GM19324 (cell line): ENCODE results near the gene GRIN3A.
A peak's percentile ranks its signal among the peaks of the same experiment; 100 is the strongest.

Experiments used
- ATAC-seq: cut with Tn5 transposase; IDR thresholded peaks from one replicate; pipeline ENCODE4 v1.9.1; 2021; ENCODE audit warnings: mild to moderate bottlenecking, moderate library complexity; ENCODE audit not compliant: unreplicated experiment, low FRiP score

GRIN3A gene

GRCh38 chr9:101706261-101706798, 32.1 kb downstream of the GRIN3A start:
- no peak for ATAC-seq

DNA sequence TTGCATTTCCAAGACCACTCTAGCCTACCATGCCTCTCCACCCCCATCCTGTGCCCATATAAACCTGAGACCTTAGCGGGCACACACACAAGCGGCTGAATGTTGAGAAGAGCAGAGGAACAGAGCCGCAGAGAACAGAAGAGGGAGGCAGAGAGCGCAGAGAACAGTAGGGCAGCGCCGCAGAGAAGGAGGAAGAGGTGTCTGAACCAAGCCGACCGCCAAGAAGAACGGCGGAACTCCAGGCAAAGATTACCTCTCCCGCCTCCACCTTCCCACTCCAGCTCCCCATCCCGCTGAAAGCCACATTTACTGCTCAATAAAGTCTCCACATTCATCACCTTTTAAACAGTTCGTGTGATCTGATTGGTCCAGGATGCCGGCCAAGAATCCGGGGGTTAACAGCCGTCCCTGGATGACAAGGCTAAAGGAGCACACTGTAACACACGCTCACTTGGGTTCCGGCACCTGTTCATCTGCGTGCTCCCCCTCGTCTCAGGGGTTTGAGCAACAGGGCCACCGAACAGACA, 33.2 kb downstream of the GRIN3A start:
- ATAC-seq = peak; percentile 64

DNA sequence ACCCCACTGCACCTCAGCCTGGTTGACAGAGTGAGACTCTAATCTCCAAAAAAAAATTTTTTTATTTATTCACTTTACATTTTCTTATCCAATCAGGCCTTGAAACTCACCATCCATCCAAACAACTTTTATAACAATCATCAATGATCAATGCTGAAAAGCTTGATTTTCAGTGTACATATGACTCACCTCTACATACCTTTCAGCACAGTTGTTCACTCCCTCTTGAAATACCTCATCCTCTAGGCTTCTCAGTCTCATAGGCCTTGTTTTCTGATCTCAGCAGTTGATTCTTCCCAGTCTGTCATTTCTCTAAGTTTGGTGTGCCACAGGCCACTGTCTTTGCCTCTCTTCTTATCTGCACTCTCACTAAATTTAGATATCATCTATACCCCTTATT, 36.2 kb downstream of the GRIN3A start:
- ATAC-seq = no peak

GRCh38 chr9:101693546-101694336, 44.7 kb downstream of the GRIN3A start:
- ATAC-seq = no peak

GRCh38 chr9:101691657-101692056, 46.8 kb downstream of the GRIN3A start:
- no peak for ATAC-seq

DNA sequence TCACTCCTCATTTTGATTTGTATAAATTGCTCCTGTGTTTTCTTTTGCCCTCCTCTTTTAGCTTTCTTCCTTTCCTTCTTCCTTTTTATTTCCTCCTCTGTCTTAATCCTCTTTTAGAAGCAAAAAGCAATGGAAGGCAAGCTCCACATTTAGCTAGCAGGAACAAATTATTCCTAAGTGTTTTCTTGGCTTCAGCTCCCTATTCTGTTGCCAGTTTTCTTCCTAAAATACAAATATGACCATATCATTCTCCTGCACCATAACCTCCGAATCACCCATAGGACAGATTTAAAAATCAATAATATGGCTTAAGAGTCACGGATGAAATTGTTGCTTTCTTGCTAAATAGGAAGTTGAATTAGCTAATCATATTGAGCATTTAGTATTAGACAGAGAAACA, 49.4 kb downstream of the GRIN3A start:
- ATAC-seq = no peak

GRCh38 chr9:101684665-101685064, 53.8 kb downstream of the GRIN3A start:
- ATAC-seq = no peak

GRCh38 chr9:101683236-101683635, 55.2 kb downstream of the GRIN3A start:
- no peak for ATAC-seq

DNA sequence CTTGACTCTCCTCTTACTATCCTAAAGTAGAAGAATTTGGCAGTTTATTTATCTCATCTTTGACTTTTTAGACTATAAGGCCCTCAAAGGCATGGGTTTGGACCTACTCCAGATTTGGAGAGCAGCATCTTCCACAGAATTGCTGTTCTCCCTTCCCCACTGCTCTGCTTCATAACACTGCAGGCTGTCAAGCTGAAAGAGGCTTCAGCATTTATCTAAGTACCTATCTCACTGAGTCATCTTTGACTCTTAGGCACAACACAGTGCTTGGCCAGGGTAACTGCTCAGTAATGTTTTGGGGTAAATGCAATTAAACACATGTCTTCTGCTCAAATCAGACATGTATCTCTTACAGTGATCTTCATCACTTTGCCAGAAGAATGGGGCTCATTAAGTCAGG, 60.6 kb downstream of the GRIN3A start:
- ATAC-seq = no peak

GRCh38 chr9:101675341-101675740, 63.1 kb downstream of the GRIN3A start:
- no peak for ATAC-seq

GRCh38 chr9:101674165-101674564, 64.3 kb downstream of the GRIN3A start:
- ATAC-seq = peak; percentile 59

GRCh38 chr9:101673642-101674041, 64.8 kb downstream of the GRIN3A start:
- no peak for ATAC-seq

DNA sequence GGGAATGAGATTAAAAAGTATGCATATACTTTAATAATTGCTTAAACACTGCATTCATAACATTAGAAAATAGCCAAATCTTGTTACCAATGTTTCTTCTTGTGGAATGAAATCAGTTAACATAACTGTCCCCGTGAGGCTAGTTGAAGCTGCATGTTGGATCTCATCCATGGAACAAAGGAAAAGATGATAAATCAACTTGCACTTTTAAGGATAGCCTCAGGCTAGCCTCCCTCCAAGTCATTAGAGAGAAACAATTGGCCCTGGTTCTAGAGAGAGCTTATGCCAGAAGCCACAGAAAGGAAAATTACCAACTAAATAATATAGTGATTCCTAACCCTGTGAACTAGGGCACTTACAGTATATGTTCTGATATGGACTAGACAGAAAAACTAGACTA, 66.9 kb downstream of the GRIN3A start:
- ATAC-seq = no peak

DNA sequence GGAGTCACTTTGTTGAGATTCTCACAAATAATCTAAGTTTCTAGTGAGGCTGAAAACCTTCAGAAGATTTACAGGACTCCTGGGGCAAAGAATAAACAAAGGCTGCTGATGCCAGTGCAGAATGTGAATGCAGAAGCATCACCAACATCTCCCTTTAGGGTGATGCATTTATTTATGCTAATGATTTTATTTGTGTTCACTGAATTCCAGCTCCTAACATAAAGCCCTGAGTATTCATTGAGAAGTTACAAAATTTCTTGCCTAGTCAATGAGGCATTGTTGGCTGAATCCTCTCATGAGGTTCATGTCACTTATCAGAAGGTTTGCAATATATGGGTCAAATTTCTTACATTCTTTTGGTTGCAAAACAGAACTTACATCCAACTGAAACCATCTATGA, 70.0 kb downstream of the GRIN3A start:
- no peak for ATAC-seq

GRCh38 chr9:101664453-101664852, 74.0 kb downstream of the GRIN3A start:
- no peak for ATAC-seq

GRCh38 chr9:101652601-101653175, 85.8 kb downstream of the GRIN3A start:
- ATAC-seq = no peak

GRCh38 chr9:101650142-101650541, 88.3 kb downstream of the GRIN3A start:
- peak; percentile 68 for ATAC-seq

DNA sequence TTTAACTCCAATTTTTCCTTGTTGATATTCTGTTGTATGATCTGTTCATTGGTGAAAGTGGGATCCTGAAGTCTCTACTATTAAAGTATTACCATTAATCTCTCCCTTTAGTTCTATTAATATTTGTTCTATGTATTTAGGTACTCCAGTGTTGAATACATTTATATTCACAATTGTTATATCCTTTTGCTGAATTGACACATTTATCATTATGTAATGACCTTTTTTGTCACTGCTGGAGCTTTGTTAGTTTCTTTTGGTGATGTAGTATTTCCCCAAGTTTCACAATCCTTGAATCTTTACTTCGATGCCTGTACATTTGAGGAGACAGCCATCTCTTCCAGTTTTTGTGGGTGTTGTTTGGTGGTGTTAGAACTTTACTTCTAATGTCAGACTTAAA, 90.0 kb downstream of the GRIN3A start:
- ATAC-seq = no peak

DNA sequence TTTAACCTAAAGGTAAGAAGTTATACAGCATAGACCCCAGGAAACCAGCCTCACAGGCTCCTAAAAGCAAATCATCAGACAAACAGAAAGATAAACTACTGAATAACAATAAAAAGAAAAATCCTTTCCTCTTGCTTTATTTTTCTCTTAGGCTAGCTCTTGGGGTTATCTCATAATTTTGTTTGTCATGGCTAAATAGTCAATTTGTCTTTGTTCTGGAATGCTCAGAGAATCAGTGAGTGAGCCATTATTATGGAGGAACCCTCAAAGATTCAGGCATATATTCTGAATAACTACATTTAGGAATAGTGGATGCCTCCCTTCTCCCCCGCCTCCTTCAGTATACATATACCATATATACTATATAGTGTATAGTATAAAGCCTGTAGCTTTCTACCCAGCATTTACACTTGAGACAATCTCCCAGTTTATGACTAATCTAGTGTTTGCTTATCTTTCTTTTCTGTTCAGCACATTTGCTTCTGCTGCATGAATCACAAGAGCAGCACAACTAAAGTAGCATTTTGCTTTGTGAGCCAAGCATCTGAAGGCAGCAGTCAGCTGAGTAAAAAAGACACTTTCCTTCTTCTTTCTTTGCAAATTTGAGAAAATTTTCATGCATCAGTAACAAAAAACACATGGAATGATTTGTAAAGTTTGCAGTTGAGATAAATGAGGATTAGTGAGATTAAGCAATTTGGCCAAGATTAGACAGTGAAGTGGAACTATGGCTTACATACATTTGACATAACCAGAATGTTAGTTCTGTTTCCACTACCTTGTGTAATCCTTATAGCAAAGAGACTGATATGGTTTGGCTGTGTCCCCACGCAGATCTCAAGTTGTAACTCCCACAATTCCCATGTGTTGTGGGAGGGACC, 98.4 kb downstream of the GRIN3A start:
- no peak for ATAC-seq

DNA sequence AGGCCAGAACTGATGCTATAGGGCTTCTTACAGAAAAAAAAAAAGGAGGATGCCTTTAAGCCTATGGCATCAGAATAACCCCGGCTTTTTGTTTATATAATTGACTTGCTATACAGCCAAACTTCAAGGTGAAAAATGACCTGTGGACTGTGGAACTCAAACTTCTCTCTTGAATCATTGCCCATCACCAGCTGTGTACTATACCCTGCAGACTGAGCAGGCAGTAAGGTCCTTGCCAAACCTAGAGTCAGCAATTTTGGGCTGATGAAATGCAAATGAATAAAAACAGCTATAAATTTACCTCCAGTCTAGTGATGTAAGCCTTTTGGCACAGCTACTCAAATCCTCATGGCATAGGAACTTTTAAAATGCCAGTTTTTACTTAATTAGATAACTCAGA, 99.1 kb downstream of the GRIN3A start:
- no peak for ATAC-seq

- no peak for ATAC-seq
Measured at GRCh38 chr9:101636247-101636646, 102.2 kb downstream of the GRIN3A start.
